Hepatocyte (in vitro differentiated cells): ENCODE measurements around the gene ST8SIA6. TPM values are rescaled to one million over a fixed set of nuclear protein-coding genes. Genes with fewer than 3 reads are reported as not detected.

Source experiments
- DNase-seq: peaks from one replicate; pipeline ENCODE4 v3.0.0-alpha.2; 2016; ENCODE audit warnings: low spot score
- H2AFZ ChIP-seq: fragments of 200-600 bp; sonication (generic); 2 replicates; pipeline ENCODE4 v1.6.0; 2016; ENCODE audit warnings: antibody characterized with exemption, mild to moderate bottlenecking
- H3K27ac ChIP-seq: fragments of 200-600 bp; sonication (generic); 2 replicates; pipeline ENCODE4 v1.5.1; 2016; ENCODE audit warnings: mild to moderate bottlenecking
- H3K27me3 ChIP-seq: fragments of 200-600 bp; sonication (generic); 2 replicates; pipeline ENCODE4 v1.6.1; 2016
- H3K36me3 ChIP-seq: fragments of 200-600 bp; sonication (generic); replicated peaks from 2 replicates; pipeline ENCODE4 v1.5.1; 2016; ENCODE audit warnings: low read depth; ENCODE audit not compliant: insufficient read depth
- H3K4me1 ChIP-seq: fragments of 200-600 bp; sonication (generic); 2 replicates; pipeline ENCODE4 v1.5.1; 2016; ENCODE audit warnings: mild to moderate bottlenecking, moderate library complexity; ENCODE audit not compliant: insufficient read depth
- H3K4me2 ChIP-seq: fragments of 200-600 bp; sonication (generic); 2 replicates; pipeline ENCODE4 v1.6.0; 2016
- H3K4me3 ChIP-seq: fragments of 200-600 bp; sonication (generic); 2 replicates; pipeline ENCODE4 v1.5.1; 2016; ENCODE audit warnings: mild to moderate bottlenecking
- H3K79me2 ChIP-seq: fragments of 200-600 bp; sonication (generic); 2 replicates; pipeline ENCODE4 v1.6.0; 2017; ENCODE audit warnings: mild to moderate bottlenecking
- H3K9me2 ChIP-seq: fragments of 200-600 bp; sonication (generic); replicated peaks from 2 replicates; pipeline ENCODE4 v1.6.0; 2017; ENCODE audit warnings: mild to moderate bottlenecking; ENCODE audit not compliant: insufficient read depth
- H3K9me3 ChIP-seq: fragments of 200-600 bp; sonication (generic); 2 replicates; pipeline ENCODE4 v1.5.1; 2016; ENCODE audit warnings: low read depth, mild to moderate bottlenecking
- H4K20me1 ChIP-seq: fragments of 200-600 bp; sonication (generic); 2 replicates; pipeline ENCODE4 v1.6.0; 2016; ENCODE audit warnings: mild to moderate bottlenecking; ENCODE audit not compliant: insufficient read depth, poor library complexity, severe bottlenecking
- EZH2 ChIP-seq: fragments of 200-600 bp; sonication (generic); IDR thresholded peaks from 2 replicates; pipeline ENCODE4 v1.6.1; 2016; ENCODE audit warnings: antibody characterized with exemption, mild to moderate bottlenecking, borderline replicate concordance
- EZH2phosphoT487 ChIP-seq: fragments of 200-600 bp; sonication (generic); IDR thresholded peaks from one replicate; pipeline ENCODE4 v1.6.1; 2018; ENCODE audit warnings: antibody characterized with exemption, mild to moderate bottlenecking, low read depth, moderate library complexity; ENCODE audit not compliant: unreplicated experiment, severe bottlenecking
- WGBS: methylation state at CpG from one replicate; pipeline ENCODE4 v1.1.6; 2016; ENCODE audit warnings: low lambda C conversion rate; ENCODE audit errors: missing lambda C conversion rate; 5-methylcytosine and 5-hydroxymethylcytosine counted together
- polyA plus RNA-seq: library from polyadenylated mRNA; unstranded; fragments of >200 nt; fragmentation: Nextera tagmentation; extraction: Ambion mirVana; gene quantifications from 2 replicates; pipeline ENCODE4 v1.2.1, GENCODE V29; 2016
- total RNA-seq: library from RNA; depleted of rRNA; stranded (reverse); fragments of >200 nt; gene quantifications from 2 replicates; pipeline ENCODE4 v1.2.3, GENCODE V29; 2014
- TF ChIP-seq, protein P1 (sequence below): fragments of 200-600 bp; sonication (generic); IDR thresholded peaks from 2 replicates; pipeline ENCODE4 v1.5.1; 2016; ENCODE audit warnings: antibody characterized with exemption, mild to moderate bottlenecking; ENCODE audit not compliant: poor library complexity

The ST8SIA6 gene
- total and polyA plus RNA-seq, 2 experiments from 2014 or later = 0.10 TPM; not detected in 1

DNA sequence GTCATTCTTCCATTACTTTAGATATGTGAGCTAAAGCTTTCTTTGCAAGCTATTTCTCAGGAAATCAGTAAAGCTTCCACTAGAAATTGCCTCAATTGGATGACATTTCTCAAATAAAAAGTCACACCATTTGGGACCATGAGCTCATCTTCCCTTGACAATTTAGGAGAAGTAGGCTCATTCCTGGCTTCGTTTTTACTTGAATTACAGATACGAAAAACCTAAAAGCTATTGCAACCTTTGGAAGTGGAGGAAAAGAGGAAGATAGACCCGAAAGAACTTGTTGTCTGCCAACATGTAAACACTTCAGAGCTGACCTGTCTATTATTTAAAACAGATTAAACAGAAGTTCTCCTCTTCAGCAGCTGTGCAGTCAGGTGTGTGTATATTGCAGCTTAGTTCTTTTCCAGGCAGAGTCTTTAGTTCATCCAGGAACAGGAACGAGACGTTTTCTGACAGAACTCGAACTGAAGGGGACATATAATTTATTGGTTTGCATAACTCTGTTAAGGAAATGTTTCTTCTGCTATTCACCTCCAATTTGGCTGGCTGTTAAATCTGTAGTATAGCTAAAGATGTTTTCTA is 43.1 kb upstream of the ST8SIA6 start:
- 76% methylated on average over 6 of the region's 6 CpGs for WGBS
- H3K27me3 ChIP-seq = no peaks in the 10 kb centered on the region
- TF ChIP-seq, protein P1, sequence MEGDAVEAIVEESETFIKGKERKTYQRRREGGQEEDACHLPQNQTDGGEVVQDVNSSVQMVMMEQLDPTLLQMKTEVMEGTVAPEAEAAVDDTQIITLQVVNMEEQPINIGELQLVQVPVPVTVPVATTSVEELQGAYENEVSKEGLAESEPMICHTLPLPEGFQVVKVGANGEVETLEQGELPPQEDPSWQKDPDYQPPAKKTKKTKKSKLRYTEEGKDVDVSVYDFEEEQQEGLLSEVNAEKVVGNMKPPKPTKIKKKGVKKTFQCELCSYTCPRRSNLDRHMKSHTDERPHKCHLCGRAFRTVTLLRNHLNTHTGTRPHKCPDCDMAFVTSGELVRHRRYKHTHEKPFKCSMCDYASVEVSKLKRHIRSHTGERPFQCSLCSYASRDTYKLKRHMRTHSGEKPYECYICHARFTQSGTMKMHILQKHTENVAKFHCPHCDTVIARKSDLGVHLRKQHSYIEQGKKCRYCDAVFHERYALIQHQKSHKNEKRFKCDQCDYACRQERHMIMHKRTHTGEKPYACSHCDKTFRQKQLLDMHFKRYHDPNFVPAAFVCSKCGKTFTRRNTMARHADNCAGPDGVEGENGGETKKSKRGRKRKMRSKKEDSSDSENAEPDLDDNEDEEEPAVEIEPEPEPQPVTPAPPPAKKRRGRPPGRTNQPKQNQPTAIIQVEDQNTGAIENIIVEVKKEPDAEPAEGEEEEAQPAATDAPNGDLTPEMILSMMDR = no peak
- H3K9me2 ChIP-seq = no peaks in the 10 kb centered on the region
- no peaks in the 10 kb centered on the region for H4K20me1 ChIP-seq
- H3K4me1 ChIP-seq = no peaks in the 10 kb centered on the region
- no peaks in the 10 kb centered on the region for H3K9me3 ChIP-seq
- no peak for DNase-seq
- H2AFZ ChIP-seq = no peak overlapping the region
- H3K79me2 ChIP-seq = no peaks in the 10 kb centered on the region
- no peak overlapping the region for H3K27ac ChIP-seq
- H3K4me2 ChIP-seq = no peak overlapping the region
- no peak overlapping the region for H3K4me3 ChIP-seq
- no peaks in the 10 kb centered on the region for H3K36me3 ChIP-seq

DNA sequence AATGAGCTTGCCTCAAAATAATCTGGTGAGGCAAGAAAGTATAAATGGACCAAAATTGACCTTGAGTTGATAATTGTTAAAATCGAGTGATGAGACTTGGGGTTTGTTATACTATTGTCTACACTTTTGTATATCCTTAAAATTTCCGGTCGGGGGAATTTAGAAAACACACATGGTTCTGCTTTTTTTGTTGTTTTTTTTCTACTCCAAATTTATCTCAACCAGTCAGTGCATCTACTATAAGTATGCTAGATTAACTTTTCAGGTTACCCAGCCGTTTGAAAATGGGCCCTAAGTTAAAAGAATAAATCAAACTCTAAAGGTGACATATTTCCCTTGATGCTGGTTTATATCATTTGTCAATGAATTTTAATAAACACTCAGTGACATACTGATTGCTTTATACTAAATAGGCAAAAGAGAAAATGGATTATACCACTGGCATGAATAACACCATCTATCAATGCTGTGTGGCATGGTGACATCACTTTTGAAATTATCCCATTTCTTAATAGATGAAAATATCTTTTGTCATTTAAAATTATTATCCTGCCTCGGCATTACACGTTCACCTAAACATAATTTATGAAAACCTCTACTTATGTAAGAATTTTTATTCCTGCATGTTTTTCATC is 40.3 kb upstream of the ST8SIA6 start:
- no peak for DNase-seq

DNA sequence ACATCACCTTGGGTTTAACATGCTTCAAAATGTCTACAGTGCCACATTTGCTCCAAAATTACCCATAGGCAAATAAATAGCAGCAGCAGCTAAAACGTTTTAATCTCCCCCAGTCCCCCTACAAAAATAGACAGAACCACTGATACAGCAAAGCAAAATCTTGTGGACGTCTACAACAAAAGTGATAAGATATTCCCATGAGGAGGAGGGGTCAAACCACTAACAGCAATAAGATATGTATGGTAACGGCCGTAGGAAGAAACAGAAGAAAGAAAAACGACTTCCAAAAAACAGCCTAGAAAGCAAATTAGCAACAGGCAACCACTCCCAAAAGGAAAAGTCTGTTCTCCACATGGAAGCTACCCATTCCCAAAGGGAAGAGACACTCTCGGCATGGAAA is 34.5 kb upstream of the ST8SIA6 start:
- no peak overlapping the region for H2AFZ ChIP-seq
- H3K9me2 ChIP-seq = no peaks in the 10 kb centered on the region
- no peaks in the 10 kb centered on the region for H3K36me3 ChIP-seq
- DNase-seq = no peak
- no peaks in the 10 kb centered on the region for H3K9me3 ChIP-seq
- H3K4me2 ChIP-seq = no peak overlapping the region
- no peak overlapping the region for H3K27ac ChIP-seq
- H3K4me3 ChIP-seq = no peak overlapping the region
- TF ChIP-seq, protein P1 = no peak
- TF ChIP-seq EZH2 (no peak), EZH2phosphoT487 (no peak)
- H4K20me1 ChIP-seq = no peaks in the 10 kb centered on the region
- no peaks in the 10 kb centered on the region for H3K27me3 ChIP-seq
- no peaks in the 10 kb centered on the region for H3K79me2 ChIP-seq
- H3K4me1 ChIP-seq = no peaks in the 10 kb centered on the region
- 75% methylated on average over 6 of the region's 6 CpGs for WGBS

More for the DNA sequence above, 40.3 kb upstream of the ST8SIA6 start:
- Histone ChIP-seq H3K4me1 (no peaks in the 10 kb centered on the region), H3K4me2 (no peak overlapping the region), H3K36me3 (no peaks in the 10 kb centered on the region), H4K20me1 (no peaks in the 10 kb centered on the region), H3K79me2 (no peaks in the 10 kb centered on the region), H2AFZ (no peak overlapping the region), H3K9me2 (no peaks in the 10 kb centered on the region), H3K27me3 (no peaks in the 10 kb centered on the region), H3K4me3 (no peak overlapping the region), H3K9me3 (no peaks in the 10 kb centered on the region), H3K27ac (no peak overlapping the region)
- 87% methylated on average over 6 of the region's 6 CpGs for WGBS
- TF ChIP-seq EZH2 = no peak
- TF ChIP-seq, protein P1 = no peak
- no peak for TF ChIP-seq EZH2phosphoT487
